ENCODE data around the gene SUPT3H. TPM values are rescaled to one million over a fixed set of nuclear protein-coding genes. Genes with fewer than 3 reads are reported as not detected.
"Not testable (repeated sequence)": the region's sequence is repeated elsewhere in the genome, so short reads cannot be mapped to it uniquely, and the experiment has no call there.

The SUPT3H gene
- total and polyA plus RNA-seq, 9 donors: 10.3 to 23.1 (median 16.2) TPM

DNA sequence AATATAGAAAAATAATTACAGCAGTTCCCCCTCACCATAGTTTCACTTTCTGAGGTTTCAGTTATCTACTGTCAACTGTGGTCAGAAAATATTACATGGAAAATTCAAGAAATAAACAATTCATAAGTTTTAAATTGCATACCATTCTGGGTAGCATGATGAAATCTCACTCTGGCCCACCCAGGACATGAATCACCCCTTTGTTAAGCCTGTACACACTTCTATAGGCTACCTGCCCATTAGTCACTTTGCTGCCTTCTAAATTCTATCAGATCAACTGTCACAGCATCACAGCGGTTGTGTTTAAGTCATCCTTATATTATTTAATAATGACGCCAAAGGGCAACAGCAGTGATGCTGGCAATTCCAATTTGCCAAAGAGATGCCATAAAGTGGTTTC is 189.9 kb downstream of the SUPT3H start:
- no peak for DNase-seq
- H3K27ac ChIP-seq: no peak overlapping the region
- TF ChIP-seq POLR2A (IDR thresholded peaks at IDR 0.05) (no peak), EP300 (IDR thresholded peaks at IDR 0.05) (no peak)
- TF ChIP-seq, protein P1, sequence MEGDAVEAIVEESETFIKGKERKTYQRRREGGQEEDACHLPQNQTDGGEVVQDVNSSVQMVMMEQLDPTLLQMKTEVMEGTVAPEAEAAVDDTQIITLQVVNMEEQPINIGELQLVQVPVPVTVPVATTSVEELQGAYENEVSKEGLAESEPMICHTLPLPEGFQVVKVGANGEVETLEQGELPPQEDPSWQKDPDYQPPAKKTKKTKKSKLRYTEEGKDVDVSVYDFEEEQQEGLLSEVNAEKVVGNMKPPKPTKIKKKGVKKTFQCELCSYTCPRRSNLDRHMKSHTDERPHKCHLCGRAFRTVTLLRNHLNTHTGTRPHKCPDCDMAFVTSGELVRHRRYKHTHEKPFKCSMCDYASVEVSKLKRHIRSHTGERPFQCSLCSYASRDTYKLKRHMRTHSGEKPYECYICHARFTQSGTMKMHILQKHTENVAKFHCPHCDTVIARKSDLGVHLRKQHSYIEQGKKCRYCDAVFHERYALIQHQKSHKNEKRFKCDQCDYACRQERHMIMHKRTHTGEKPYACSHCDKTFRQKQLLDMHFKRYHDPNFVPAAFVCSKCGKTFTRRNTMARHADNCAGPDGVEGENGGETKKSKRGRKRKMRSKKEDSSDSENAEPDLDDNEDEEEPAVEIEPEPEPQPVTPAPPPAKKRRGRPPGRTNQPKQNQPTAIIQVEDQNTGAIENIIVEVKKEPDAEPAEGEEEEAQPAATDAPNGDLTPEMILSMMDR (IDR thresholded peaks at IDR 0.05): no peak
- H3K9me3 ChIP-seq: no peaks in the 10 kb centered on the region
- no peaks in the 10 kb centered on the region for H3K4me1 ChIP-seq (ENCODE audit: insufficient read depth)
- intact Hi-C loops (cut with DNase I): no loop called here
- H3K36me3 ChIP-seq: no peaks in the 10 kb centered on the region
- 95 to 100% (median 97%) methylated on average over 2 of the region's 2 CpGs for WGBS, 3 donors
- no peak overlapping the region for H3K4me3 ChIP-seq
- no peaks in the 10 kb centered on the region for H3K27me3 ChIP-seq

DNA sequence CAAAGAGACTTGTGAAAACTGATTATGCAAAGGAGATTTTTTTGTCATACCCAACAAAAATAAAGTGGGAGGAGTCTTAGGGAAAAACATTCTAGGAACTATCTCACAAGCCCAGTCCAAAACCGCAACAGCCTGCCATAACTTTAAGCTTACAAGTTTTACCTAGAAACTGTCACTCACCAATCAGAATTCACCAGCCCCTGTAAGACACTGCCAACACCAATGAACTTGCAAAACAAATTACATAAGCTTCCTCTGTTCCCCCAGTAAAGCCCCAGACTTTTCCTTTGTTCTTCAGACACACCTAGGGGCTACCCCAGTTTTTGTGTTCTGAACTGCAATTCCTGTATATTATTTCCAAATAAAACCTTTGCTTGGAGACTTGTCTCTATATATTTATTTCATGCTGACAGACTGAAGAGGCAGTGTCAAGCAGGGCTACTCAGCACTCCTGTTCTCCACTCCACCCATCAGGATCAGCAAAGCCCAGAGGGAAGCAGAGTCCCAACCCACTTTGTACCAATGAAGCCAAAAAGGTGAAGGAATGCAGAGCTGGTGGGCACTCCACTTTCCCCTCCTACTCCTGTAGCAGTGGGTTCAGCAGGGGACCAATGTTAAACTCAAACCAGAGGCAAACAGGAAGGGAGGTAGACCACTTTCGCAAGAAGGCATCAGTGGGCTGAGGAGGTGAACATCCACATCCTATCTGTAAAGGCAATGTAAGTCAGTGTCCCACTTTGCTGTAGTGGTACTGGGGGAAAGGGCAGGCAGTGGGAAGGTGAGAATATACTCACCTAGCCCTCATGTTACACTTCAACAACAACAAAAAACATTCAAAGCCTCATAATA is 192.1 kb downstream of the SUPT3H start:
- DNase-seq: no peak
- TF ChIP-seq EP300 (IDR thresholded peaks at IDR 0.05) (no peak), POLR2A (IDR thresholded peaks at IDR 0.05) (no peak)
- Histone ChIP-seq H3K9me3 (no peaks in the 10 kb centered on the region), H3K4me1 (ENCODE audit: insufficient read depth) (no peaks in the 10 kb centered on the region), H3K36me3 (no peaks in the 10 kb centered on the region), H3K27me3 (no peaks in the 10 kb centered on the region), H3K4me3 (no peak overlapping the region), H3K27ac (no peak overlapping the region)
- 90 to 98% (median 97%) methylated on average over 2 of the region's 2 CpGs for WGBS, 3 donors
- intact Hi-C loops (cut with DNase I): no loop called here

DNA sequence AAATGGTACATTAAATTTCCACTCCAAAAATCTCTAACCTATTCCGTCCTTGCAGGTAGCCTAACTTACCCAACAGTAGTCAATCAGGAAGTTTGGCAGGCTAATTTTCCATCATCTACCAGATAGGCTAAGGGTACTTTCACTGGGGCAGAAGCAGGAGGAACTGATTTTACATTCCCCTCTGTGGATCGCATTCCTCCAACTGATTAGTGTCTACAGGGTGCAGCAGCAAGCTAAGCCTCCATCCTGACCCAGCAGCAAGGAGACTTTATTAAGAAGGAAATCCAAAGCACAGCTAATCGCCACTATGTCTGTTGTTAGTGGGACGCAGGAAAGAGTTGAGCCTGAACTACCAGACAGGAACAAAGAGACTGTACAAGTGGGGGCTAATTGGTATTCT is 192.8 kb downstream of the SUPT3H start:
- no peak overlapping the region for H3K27ac ChIP-seq
- no peak for DNase-seq
- no peaks in the 10 kb centered on the region for H3K9me3 ChIP-seq
- H3K4me1 ChIP-seq (ENCODE audit: insufficient read depth): no peaks in the 10 kb centered on the region
- intact Hi-C loops (cut with DNase I): no loop called here
- TF ChIP-seq, protein P1 (IDR thresholded peaks at IDR 0.05): no peak
- TF ChIP-seq POLR2A (IDR thresholded peaks at IDR 0.05) (no peak), EP300 (IDR thresholded peaks at IDR 0.05) (no peak)
- H3K4me3 ChIP-seq: no peak overlapping the region
- no peaks in the 10 kb centered on the region for H3K36me3 ChIP-seq
- no peaks in the 10 kb centered on the region for H3K27me3 ChIP-seq
- 90 to 94% (median 92%) methylated on average over 4 of the region's 4 CpGs for WGBS, 3 donors

DNA sequence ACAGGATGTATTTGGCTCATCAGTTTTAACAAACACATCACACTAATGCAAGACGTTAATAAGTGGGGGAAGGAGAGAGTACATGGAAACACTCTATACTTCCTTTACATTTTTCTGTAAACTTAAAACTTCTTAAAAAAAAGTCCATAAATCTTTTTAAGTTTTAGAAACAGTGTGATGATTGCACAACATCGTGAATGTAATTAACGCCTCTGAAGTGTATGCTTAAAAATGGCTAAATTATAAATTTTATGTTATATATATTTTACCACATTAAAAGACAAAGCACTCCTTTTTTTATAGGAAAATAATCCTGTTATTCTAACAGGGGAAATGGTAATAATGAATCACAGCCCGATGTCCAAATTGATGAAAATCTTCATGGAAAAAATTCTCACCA is 193.7 kb downstream of the SUPT3H start:
- no peaks in the 10 kb centered on the region for H3K9me3 ChIP-seq
- WGBS, 3 donors: 89 to 91% (median 91%) methylated on average over 4 of the region's 4 CpGs
- no peaks in the 10 kb centered on the region for H3K4me1 ChIP-seq (ENCODE audit: insufficient read depth)
- H3K4me3 ChIP-seq: no peak overlapping the region
- TF ChIP-seq EP300 (IDR thresholded peaks at IDR 0.05) (no peak), POLR2A (IDR thresholded peaks at IDR 0.05) (no peak)
- TF ChIP-seq, protein P1 (IDR thresholded peaks at IDR 0.05): no peak
- no peak overlapping the region for H3K27ac ChIP-seq
- no peaks in the 10 kb centered on the region for H3K36me3 ChIP-seq
- no peak for DNase-seq
- H3K27me3 ChIP-seq: no peaks in the 10 kb centered on the region
- intact Hi-C loops (cut with DNase I): no loop called here

DNA sequence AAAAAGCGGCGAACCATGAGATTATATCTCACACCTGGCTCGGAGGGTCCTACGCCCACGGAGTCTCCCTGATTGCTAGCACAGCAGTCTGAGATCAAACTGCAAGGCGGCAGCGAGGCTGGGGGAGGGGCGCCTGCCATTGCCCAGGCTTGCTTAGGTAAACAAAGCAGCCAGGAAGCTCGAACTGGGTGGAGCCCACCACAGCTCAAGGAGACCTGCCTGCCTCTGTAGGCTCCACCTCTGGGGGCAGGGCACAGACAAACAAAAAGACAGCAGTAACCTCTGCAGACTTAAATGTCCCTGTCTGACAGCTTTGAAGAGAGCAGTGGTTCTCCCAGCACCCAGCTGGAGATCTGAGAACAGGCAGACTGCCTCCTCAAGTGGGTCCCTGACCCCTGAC is 201.4 kb downstream of the SUPT3H start:
- H3K4me1 ChIP-seq (ENCODE audit: insufficient read depth); H3K9me3 ChIP-seq; H3K36me3 ChIP-seq; H3K27me3 ChIP-seq; DNase-seq; H3K4me3 ChIP-seq; intact Hi-C loops (cut with DNase I); H3K27ac ChIP-seq: not testable (repeated sequence)
- 67 to 79% (median 71%) methylated on average over 6 to 8 of the region's 9 CpGs for WGBS, 3 donors

All from ovary (tissue), 9 donors.